Transverse colon (tissue), 4 donors: Measurements from ENCODE around the gene FANCI. TPM values are rescaled to one million over a fixed set of nuclear protein-coding genes. Genes with fewer than 3 reads are reported as not detected.

Source experiments
- DNase-seq: peaks from one replicate; pipeline ENCODE4 v3.0.0-alpha.2; 2019
- H3K27ac ChIP-seq, 4 donors: fragments of 200-600 bp; sonication (generic); 2 replicates each; pipeline ENCODE4 v1.5.1; 2016 to 2018; ENCODE audit warnings: inconsistent platforms in 4 of 4
- H3K27me3 ChIP-seq: fragments of 200-600 bp; sonication (generic); 2 replicates; pipeline ENCODE4 v1.5.1; 2017; ENCODE audit warnings: inconsistent platforms
- H3K36me3 ChIP-seq, 4 donors: fragments of 200-600 bp; sonication (generic); 2 replicates each; pipeline ENCODE4 v1.5.1; 2017 to 2019; ENCODE audit warnings: inconsistent platforms in 4 of 4
- H3K4me1 ChIP-seq, 4 donors: fragments of 200-600 bp; sonication (generic); 2 replicates each; pipeline ENCODE4 v1.5.1; 2017 to 2020; ENCODE audit warnings: inconsistent platforms in 4 of 4
- H3K4me3 ChIP-seq, 4 donors: fragments of 200-600 bp; sonication (generic); 1 replicate in 1 of 4; 2 replicates in 3 of 4; pipeline versions ENCODE4 v1.5.1 to v1.6.1; 2017 to 2019; ENCODE audit warnings: inconsistent platforms in 4 of 4
- H3K9me3 ChIP-seq, 2 donors: fragments of 200-600 bp; sonication (generic); 2 replicates each; pipeline ENCODE4 v1.5.1; 2017 to 2019; ENCODE audit warnings: inconsistent platforms in 2 of 2
- EP300 ChIP-seq: sonication (generic); formaldehyde crosslinking; IDR thresholded peaks from one replicate; pipeline ENCODE4 v1.6.1; 2017; ENCODE audit warnings: antibody characterized with exemption, low read depth
- POLR2A ChIP-seq: fragments of 450-650 bp; IDR thresholded peaks from one replicate; pipeline ENCODE4 v1.6.1; 2016; ENCODE audit warnings: antibody characterized with exemption, mild to moderate bottlenecking, moderate library complexity
- POLR2AphosphoS5 ChIP-seq, 3 donors: sonication (generic); formaldehyde crosslinking; IDR thresholded peaks; one replicate each; pipeline ENCODE4 v1.6.1; 2016; ENCODE audit warnings: antibody characterized with exemption in 3 of 3
- WGBS, 2 donors: methylation state at CpG; one replicate each; pipeline ENCODE4 v1.1.5; 2018; ENCODE audit warnings: low coverage in 1 of 2; 5-methylcytosine and 5-hydroxymethylcytosine counted together
- in situ Hi-C, 4 donors: fragments of 200-750 bp; cut with MboI; loops; one replicate each; pipeline versions ENCODE4 v1.15.0 to v1.15.1; 2017; ENCODE audit warnings: low sequenced_read_pairs in 3 of 4, low pct_ligation_motif_present in 1 of 4, low pct_unique_long_range_greater_than_20kb in 1 of 4
- intact Hi-C: fragments of 100-400 bp; cut with DNase I; formaldehyde crosslinking; loops from one replicate; pipeline ENCODE4 v1.15.1; 2023; ENCODE audit warnings: low total_unique reads
- total RNA-seq, 4 donors: library from RNA; depleted of rRNA; stranded (reverse); fragments of >200 nt; gene quantifications; one replicate each; pipeline ENCODE4 v1.1.0, GENCODE V29; 2016
- TF ChIP-seq, protein P1 (sequence below), 5 experiments: fragments of 200-600 bp in 3 of 5; fragments of 450-650 bp in 2 of 5; sonication (generic) in 3 of 5; IDR thresholded peaks; 1 replicate in 2 of 5; 2 replicates in 3 of 5; pipeline ENCODE4 v1.5.1; 2016 to 2017; ENCODE audit warnings: antibody characterized with exemption in 5 of 5, inconsistent platforms in 3 of 5, mild to moderate bottlenecking in 2 of 5, moderate library complexity in 1 of 5

Gene FANCI
- total RNA-seq, 4 donors from 2014 or later, result 3.7 to 10.3 (median 4.5) TPM

DNA sequence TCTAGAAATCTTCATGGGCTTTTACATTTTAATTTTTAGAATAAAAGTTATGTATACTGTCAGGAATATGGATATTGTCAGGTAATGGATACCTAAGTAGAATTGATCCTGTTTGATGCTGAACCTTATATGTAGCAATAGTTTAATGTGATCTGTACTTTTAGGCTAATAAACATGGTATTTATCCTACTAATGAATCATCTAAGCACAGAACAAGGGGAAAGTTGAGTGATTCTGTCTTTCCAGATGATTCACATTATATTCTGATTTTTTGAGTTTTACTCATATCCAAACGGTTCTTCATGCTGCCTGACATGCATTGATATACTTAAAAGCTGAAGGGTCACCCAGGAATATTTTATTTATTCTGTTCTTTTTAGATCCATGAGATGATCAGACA is 34.5 kb downstream of the FANCI start:
- TF ChIP-seq, protein P1, sequence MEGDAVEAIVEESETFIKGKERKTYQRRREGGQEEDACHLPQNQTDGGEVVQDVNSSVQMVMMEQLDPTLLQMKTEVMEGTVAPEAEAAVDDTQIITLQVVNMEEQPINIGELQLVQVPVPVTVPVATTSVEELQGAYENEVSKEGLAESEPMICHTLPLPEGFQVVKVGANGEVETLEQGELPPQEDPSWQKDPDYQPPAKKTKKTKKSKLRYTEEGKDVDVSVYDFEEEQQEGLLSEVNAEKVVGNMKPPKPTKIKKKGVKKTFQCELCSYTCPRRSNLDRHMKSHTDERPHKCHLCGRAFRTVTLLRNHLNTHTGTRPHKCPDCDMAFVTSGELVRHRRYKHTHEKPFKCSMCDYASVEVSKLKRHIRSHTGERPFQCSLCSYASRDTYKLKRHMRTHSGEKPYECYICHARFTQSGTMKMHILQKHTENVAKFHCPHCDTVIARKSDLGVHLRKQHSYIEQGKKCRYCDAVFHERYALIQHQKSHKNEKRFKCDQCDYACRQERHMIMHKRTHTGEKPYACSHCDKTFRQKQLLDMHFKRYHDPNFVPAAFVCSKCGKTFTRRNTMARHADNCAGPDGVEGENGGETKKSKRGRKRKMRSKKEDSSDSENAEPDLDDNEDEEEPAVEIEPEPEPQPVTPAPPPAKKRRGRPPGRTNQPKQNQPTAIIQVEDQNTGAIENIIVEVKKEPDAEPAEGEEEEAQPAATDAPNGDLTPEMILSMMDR (IDR thresholded peaks at IDR 0.05), result no peak
- TF ChIP-seq EP300 (no peak), POLR2A (no peak), POLR2AphosphoS5 (IDR thresholded peaks at IDR 0.05) (no peak)
- H3K27me3 ChIP-seq, result no peaks in the 10 kb centered on the region
- in situ Hi-C loops (no loop called here), intact Hi-C loops (no loop called here)
- H3K9me3 ChIP-seq, result no peaks in the 10 kb centered on the region
- H3K27ac ChIP-seq, result no peak overlapping the region
- no peaks in the 10 kb centered on the region for H3K36me3 ChIP-seq
- no peak overlapping the region for H3K4me3 ChIP-seq
- WGBS, 2 donors, result 80 to 83% methylated on average over 1 of the region's 1 CpG
- no peak for DNase-seq
- no peaks in the 10 kb centered on the region for H3K4me1 ChIP-seq

DNA sequence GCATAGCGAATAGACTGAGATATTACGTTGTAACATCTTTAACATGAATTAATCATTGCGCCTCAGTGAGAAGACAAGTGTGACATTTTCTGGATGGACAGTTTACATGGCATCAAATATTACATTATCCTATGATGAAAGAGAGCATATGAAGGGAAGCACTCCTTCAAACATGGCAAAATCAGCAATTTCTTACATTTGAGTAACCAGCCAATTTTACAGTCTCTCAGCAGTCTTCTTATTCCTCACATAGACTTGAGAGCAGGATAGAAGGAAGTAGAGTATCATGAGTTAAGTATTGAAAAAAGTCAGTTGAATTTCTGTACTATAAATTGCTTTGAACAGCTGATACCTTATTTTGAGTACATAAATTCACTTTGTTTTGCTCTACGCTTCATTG is 38.9 kb downstream of the FANCI start:
- Histone ChIP-seq H3K4me1 (no peaks in the 10 kb centered on the region), H3K36me3 (no peaks in the 10 kb centered on the region), H3K9me3 (no peaks in the 10 kb centered on the region), H3K4me3 (no peak overlapping the region), H3K27ac (no peak overlapping the region), H3K27me3 (no peaks in the 10 kb centered on the region)
- in situ Hi-C loops (no loop called here), intact Hi-C loops (no loop called here)
- TF ChIP-seq, protein P1 (IDR thresholded peaks at IDR 0.05), result no peak
- TF ChIP-seq POLR2A (no peak), POLR2AphosphoS5 (IDR thresholded peaks at IDR 0.05) (no peak), EP300 (no peak)
- DNase-seq, result no peak
- 95% methylated on average over 4 of the region's 4 CpGs for WGBS, 2 donors

DNA sequence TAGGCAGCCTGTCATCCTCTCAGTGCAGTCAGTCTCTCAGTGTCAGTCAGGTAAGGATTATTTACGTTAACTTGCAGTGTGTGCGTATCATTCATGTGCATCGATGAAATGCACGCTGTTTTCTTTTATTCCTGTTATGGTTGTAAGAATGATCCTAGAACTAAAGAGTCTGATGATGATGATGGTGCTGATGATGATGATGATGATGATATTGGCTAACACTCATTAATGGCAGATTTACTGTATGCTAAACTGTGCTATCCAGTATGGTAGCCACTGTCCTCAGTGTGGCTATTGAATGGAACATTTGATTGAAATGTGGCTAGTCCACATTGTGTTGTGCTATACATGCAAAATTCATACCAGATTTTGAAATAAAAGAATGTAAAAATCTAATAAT is 39.4 kb downstream of the FANCI start:
- intact Hi-C loops, result no loop called here
- no peak for DNase-seq
- 88% methylated on average over 4 of the region's 4 CpGs; no CpG with 5 or more reads in 1 of the 2 donors for WGBS, 2 donors

GRCh38 chr15:89291934-89292438 is 48.2 kb downstream of the FANCI start:
- Histone ChIP-seq H3K27ac (no peak overlapping the region), H3K27me3 (no peaks in the 10 kb centered on the region), H3K36me3 (peaks cover 0 to 6% (median 0%) of the 10 kb centered on the region in 4 donors), H3K4me3 (no peak overlapping the region), H3K9me3 (no peaks in the 10 kb centered on the region), H3K4me1 (no peaks in the 10 kb centered on the region)
- WGBS, 2 donors, result 88 to 95% methylated on average over 2 of the region's 2 CpGs
- DNase-seq, result no peak
- intact Hi-C loops, result no loop called here
- in situ Hi-C loops, result no loop called here
- TF ChIP-seq, protein P1 (IDR thresholded peaks at IDR 0.05), result no peak
- TF ChIP-seq POLR2AphosphoS5 (IDR thresholded peaks at IDR 0.05) (no peak), POLR2A (no peak), EP300 (no peak)

More for the DNA sequence above, 39.4 kb downstream of the FANCI start:
- in situ Hi-C loops, result no loop called here
- Histone ChIP-seq H3K4me1 (no peaks in the 10 kb centered on the region), H3K27me3 (no peaks in the 10 kb centered on the region), H3K4me3 (no peak overlapping the region), H3K9me3 (no peaks in the 10 kb centered on the region), H3K27ac (no peak overlapping the region), H3K36me3 (no peaks in the 10 kb centered on the region)
- TF ChIP-seq POLR2AphosphoS5 (IDR thresholded peaks at IDR 0.05) (no peak), EP300 (no peak), POLR2A (no peak)
- TF ChIP-seq, protein P1 (IDR thresholded peaks at IDR 0.05), result no peak
